ENCODE results near the gene CNTN4.

The CNTN4 gene

DNA sequence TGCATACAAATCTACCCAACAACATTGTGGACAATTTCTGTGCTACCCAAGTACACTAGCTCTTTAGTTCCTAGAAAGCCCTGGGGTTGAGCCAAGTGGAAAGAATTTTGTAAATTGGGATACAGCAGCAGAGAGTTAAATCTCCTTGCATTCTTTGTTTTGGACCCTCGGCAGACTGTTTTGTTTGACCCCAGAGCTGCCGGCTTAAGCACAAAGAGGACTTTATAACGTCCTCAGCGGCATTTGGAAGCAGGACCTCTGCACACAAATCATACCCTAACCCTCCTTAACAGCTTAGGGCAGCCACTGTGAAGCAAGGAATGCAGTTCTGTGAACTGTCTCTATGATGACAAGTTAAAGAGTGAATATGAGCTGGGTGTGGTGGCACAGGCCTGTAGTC is 415.3 kb downstream of the CNTN4 start:
- TF ChIP-seq, protein P1, sequence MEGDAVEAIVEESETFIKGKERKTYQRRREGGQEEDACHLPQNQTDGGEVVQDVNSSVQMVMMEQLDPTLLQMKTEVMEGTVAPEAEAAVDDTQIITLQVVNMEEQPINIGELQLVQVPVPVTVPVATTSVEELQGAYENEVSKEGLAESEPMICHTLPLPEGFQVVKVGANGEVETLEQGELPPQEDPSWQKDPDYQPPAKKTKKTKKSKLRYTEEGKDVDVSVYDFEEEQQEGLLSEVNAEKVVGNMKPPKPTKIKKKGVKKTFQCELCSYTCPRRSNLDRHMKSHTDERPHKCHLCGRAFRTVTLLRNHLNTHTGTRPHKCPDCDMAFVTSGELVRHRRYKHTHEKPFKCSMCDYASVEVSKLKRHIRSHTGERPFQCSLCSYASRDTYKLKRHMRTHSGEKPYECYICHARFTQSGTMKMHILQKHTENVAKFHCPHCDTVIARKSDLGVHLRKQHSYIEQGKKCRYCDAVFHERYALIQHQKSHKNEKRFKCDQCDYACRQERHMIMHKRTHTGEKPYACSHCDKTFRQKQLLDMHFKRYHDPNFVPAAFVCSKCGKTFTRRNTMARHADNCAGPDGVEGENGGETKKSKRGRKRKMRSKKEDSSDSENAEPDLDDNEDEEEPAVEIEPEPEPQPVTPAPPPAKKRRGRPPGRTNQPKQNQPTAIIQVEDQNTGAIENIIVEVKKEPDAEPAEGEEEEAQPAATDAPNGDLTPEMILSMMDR (conservative IDR thresholded peaks at IDR 0.05; ENCODE audit: low read depth, low read length) = no peak
- no peaks in the 10 kb centered on the region for H3K4me1 ChIP-seq (ENCODE audit: low read depth, poor library complexity, severe bottlenecking)
- no peak overlapping the region for H2AFZ ChIP-seq (ENCODE audit: low read depth)
- H3K27me3 ChIP-seq (ENCODE audit: insufficient read depth, low read depth) = no peaks in the 10 kb centered on the region
- H3K36me3 ChIP-seq (ENCODE audit: insufficient read depth) = no peaks in the 10 kb centered on the region
- H3K4me2 ChIP-seq = no peak overlapping the region
- no peaks in the 10 kb centered on the region for H3K79me2 ChIP-seq (ENCODE audit: insufficient read depth, low read depth)
- no peak overlapping the region for H3K4me3 ChIP-seq (IDR thresholded peaks at IDR 0.05; ENCODE audit: insufficient read depth, low read depth, low read length)
- H4K20me1 ChIP-seq (ENCODE audit: insufficient read depth) = no peaks in the 10 kb centered on the region
- no peak overlapping the region for H3K9ac ChIP-seq
- no peak overlapping the region for H3K27ac ChIP-seq

- no peak overlapping the region for H3K27ac ChIP-seq
- H3K79me2 ChIP-seq (ENCODE audit: insufficient read depth, low read depth) = no peaks in the 10 kb centered on the region
- H3K9ac ChIP-seq = no peak overlapping the region
- H3K4me2 ChIP-seq = no peak overlapping the region
- H3K4me3 ChIP-seq (IDR thresholded peaks at IDR 0.05; ENCODE audit: insufficient read depth, low read depth, low read length) = no peak overlapping the region
- H3K27me3 ChIP-seq (ENCODE audit: insufficient read depth, low read depth) = no peaks in the 10 kb centered on the region
- H3K36me3 ChIP-seq (ENCODE audit: insufficient read depth) = no peaks in the 10 kb centered on the region
- no peak overlapping the region for H2AFZ ChIP-seq (ENCODE audit: low read depth)
- H3K4me1 ChIP-seq (ENCODE audit: low read depth, poor library complexity, severe bottlenecking) = no peaks in the 10 kb centered on the region
- H4K20me1 ChIP-seq (ENCODE audit: insufficient read depth) = no peaks in the 10 kb centered on the region
- TF ChIP-seq, protein P1 (conservative IDR thresholded peaks at IDR 0.05; ENCODE audit: low read depth, low read length) = no peak
These were observed 418.2 kb downstream of the CNTN4 start for GRCh38 chr3:2516762-2517441.

GRCh38 chr3:2517500-2518172 is 419.0 kb downstream of the CNTN4 start:
- Histone ChIP-seq H3K4me3 (IDR thresholded peaks at IDR 0.05; ENCODE audit: insufficient read depth, low read depth, low read length) (no peak overlapping the region), H2AFZ (ENCODE audit: low read depth) (no peak overlapping the region), H3K9ac (no peak overlapping the region), H3K4me1 (ENCODE audit: low read depth, poor library complexity, severe bottlenecking) (no peaks in the 10 kb centered on the region), H3K79me2 (ENCODE audit: insufficient read depth, low read depth) (no peaks in the 10 kb centered on the region), H4K20me1 (ENCODE audit: insufficient read depth) (no peaks in the 10 kb centered on the region), H3K4me2 (no peak overlapping the region), H3K27me3 (ENCODE audit: insufficient read depth, low read depth) (no peaks in the 10 kb centered on the region), H3K36me3 (ENCODE audit: insufficient read depth) (no peaks in the 10 kb centered on the region), H3K27ac (no peak overlapping the region)
- TF ChIP-seq, protein P1 (conservative IDR thresholded peaks at IDR 0.05; ENCODE audit: low read depth, low read length) = no peak

DNA sequence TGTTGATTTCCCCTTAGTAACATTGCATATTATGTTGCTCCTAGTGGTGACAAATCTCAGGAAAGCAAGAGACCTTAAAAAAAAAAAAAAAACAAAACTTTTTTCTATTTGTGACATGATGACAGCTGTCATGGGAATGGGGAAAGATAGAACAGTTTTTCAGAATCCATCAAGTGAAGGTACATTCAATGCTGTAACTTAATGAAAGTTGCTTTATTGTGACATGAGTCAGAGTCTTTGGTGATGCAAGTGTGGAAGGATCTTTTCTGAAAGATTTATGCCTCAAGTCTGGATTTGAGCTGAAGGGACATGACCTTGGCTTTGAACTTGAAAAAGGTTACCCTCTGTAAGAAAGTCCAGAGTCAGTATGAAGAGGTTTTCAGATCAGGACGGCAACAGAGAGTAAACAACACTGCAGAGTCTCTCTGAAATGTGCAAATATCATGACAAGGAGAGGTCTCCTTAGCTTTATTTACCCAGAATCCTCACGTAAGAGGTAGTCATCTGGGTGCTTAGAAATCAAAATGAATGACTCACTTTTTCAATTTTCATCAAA is 424.7 kb downstream of the CNTN4 start:
- no peaks in the 10 kb centered on the region for H3K27me3 ChIP-seq (ENCODE audit: insufficient read depth, low read depth)
- TF ChIP-seq, protein P1 (conservative IDR thresholded peaks at IDR 0.05; ENCODE audit: low read depth, low read length) = no peak
- H3K9ac ChIP-seq = no peak overlapping the region
- no peaks in the 10 kb centered on the region for H3K4me1 ChIP-seq (ENCODE audit: low read depth, poor library complexity, severe bottlenecking)
- H4K20me1 ChIP-seq (ENCODE audit: insufficient read depth) = no peaks in the 10 kb centered on the region
- no peaks in the 10 kb centered on the region for H3K36me3 ChIP-seq (ENCODE audit: insufficient read depth)
- H2AFZ ChIP-seq (ENCODE audit: low read depth) = no peak overlapping the region
- H3K4me3 ChIP-seq (IDR thresholded peaks at IDR 0.05; ENCODE audit: insufficient read depth, low read depth, low read length) = no peak overlapping the region
- H3K79me2 ChIP-seq (ENCODE audit: insufficient read depth, low read depth) = no peaks in the 10 kb centered on the region
- no peak overlapping the region for H3K27ac ChIP-seq
- no peak overlapping the region for H3K4me2 ChIP-seq

Data from KMS-11 (cell line).